Activated B cell treated with CpG ODN at 0.5 μM for 24 hours (primary cell): ENCODE measurements around the gene CKM. TPM values are rescaled to one million over a fixed set of nuclear protein-coding genes. Genes with fewer than 3 reads are reported as not detected.

Source experiments
- ATAC-seq: fragments of 200-7000 bp; cut with Tn5 transposase; one replicate; pipeline ENCODE4 v1.10.0; 2021; ENCODE audit warnings: low read depth, mild to moderate bottlenecking, moderate library complexity
- CTCF ChIA-PET: fragments of 350-600 bp; sonication (Branson Sonifier 250); formaldehyde crosslinking; loops from one replicate; lab custom pipeline; 2021; ENCODE audit warnings: antibody characterized with exemption; lab: Charles Lee
- POLR2A ChIA-PET: fragments of 350-600 bp; sonication (Branson Sonifier 250); formaldehyde crosslinking; loops from one replicate; lab custom pipeline; 2021; ENCODE audit warnings: antibody characterized with exemption; lab: Charles Lee
- DNase-seq: peaks from one replicate; pipeline ENCODE4 v3.0.0; 2022
- H3K27ac Mint-ChIP-seq: one replicate; pipeline ENCODE4 v1.8.0; 2020; ENCODE audit warnings: mixed read lengths
- H3K27me3 Mint-ChIP-seq: one replicate; pipeline ENCODE4 v1.8.0; 2021; ENCODE audit warnings: mixed read lengths
- H3K36me3 Mint-ChIP-seq: one replicate; pipeline ENCODE4 v1.8.0; 2021; ENCODE audit warnings: low read depth, mixed read lengths
- H3K4me1 Mint-ChIP-seq: one replicate; pipeline ENCODE4 v1.8.0; 2021; ENCODE audit warnings: mixed read lengths
- H3K4me3 Mint-ChIP-seq: one replicate; pipeline ENCODE4 v1.8.0; 2020; ENCODE audit warnings: mild to moderate bottlenecking, mixed read lengths
- H3K9me3 Mint-ChIP-seq: one replicate; pipeline ENCODE4 v1.8.0; 2020; ENCODE audit warnings: mixed read lengths
- CTCF ChIP-seq: fragments of 200-600 bp; IDR thresholded peaks from one replicate; pipeline ENCODE4 v1.8.0; 2022; ENCODE audit warnings: antibody characterized with exemption, mild to moderate bottlenecking
- intact Hi-C: fragments of 100-400 bp; cut with micrococcal nuclease; formaldehyde crosslinking; loops from one replicate; pipeline ENCODE4 v1.15.1; 2024
- total RNA-seq: library from RNA; stranded (reverse); gene quantifications from 2 replicates; pipeline ENCODE4 v1.2.3, GENCODE V29; 2022

CKM gene
- total RNA-seq, 1 donor from 2014 or later, result not detected

DNA sequence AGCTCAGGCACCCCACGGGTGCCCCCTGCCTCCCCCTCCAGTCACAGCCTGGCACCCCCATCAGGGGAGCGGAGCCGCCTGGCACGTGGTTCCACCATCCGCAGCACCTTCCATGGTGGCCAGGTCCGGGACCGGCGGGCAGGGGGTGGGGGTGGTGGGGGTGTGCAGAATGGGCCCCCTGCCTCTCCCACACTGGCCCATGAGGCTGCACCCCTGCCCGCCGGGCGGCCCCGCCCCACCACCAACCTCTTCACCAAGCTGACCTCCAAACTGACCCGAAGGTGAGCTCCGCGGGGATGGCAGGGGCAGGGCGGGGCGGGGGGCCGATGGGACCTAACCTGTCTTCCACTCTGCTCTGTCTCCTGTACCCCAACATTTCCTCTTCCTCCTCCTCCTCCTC lies 25.0 kb downstream of the CKM start:
- ChIA-PET POLR2A (no interaction called here), CTCF (no interaction called here)
- intact Hi-C loops, result no loop called here
- H3K36me3 Mint-ChIP-seq, result peaks cover 58% of the 10 kb centered on the region
- H3K4me3 Mint-ChIP-seq, result no peak overlapping the region
- no peak for TF ChIP-seq CTCF
- H3K27ac Mint-ChIP-seq, result no peak overlapping the region
- no peaks in the 10 kb centered on the region for H3K4me1 Mint-ChIP-seq
- no peaks in the 10 kb centered on the region for H3K27me3 Mint-ChIP-seq
- ATAC-seq, result no peak
- H3K9me3 Mint-ChIP-seq, result peaks cover 3% of the 10 kb centered on the region
- DNase-seq, result no peak

GRCh38 chr19:45296355-45296754 lies 26.3 kb downstream of the CKM start:
- H3K27me3 Mint-ChIP-seq, result no peaks in the 10 kb centered on the region
- no peak overlapping the region for H3K27ac Mint-ChIP-seq
- no peak for DNase-seq
- peaks cover 8% of the 10 kb centered on the region for H3K9me3 Mint-ChIP-seq
- intact Hi-C loops, result no loop called here
- H3K4me3 Mint-ChIP-seq, result no peak overlapping the region
- CTCF ChIA-PET, result no interaction called here
- no peak for TF ChIP-seq CTCF
- no peak for ATAC-seq
- peaks cover 66% of the 10 kb centered on the region for H3K36me3 Mint-ChIP-seq
- H3K4me1 Mint-ChIP-seq, result no peaks in the 10 kb centered on the region
- POLR2A ChIA-PET, result no interaction called here

GRCh38 chr19:45295873-45296272 lies 26.8 kb downstream of the CKM start:
- peaks cover 8% of the 10 kb centered on the region for H3K9me3 Mint-ChIP-seq
- CTCF ChIA-PET, result no interaction called here
- H3K4me3 Mint-ChIP-seq, result no peak overlapping the region
- no peak for TF ChIP-seq CTCF
- H3K36me3 Mint-ChIP-seq, result peaks cover 68% of the 10 kb centered on the region
- ATAC-seq, result no peak
- POLR2A ChIA-PET, result no interaction called here
- no peaks in the 10 kb centered on the region for H3K4me1 Mint-ChIP-seq
- DNase-seq, result no peak
- intact Hi-C loops, result no loop called here
- H3K27ac Mint-ChIP-seq, result no peak overlapping the region
- H3K27me3 Mint-ChIP-seq, result no peaks in the 10 kb centered on the region

GRCh38 chr19:45294291-45295029 lies 28.2 kb downstream of the CKM start:
- Mint-ChIP-seq H3K27ac (no peak overlapping the region), H3K9me3 (peaks cover 8% of the 10 kb centered on the region), H3K36me3 (peaks cover 65% of the 10 kb centered on the region), H3K4me3 (no peak overlapping the region), H3K27me3 (no peaks in the 10 kb centered on the region), H3K4me1 (no peaks in the 10 kb centered on the region)
- intact Hi-C loops, result no loop called here
- TF ChIP-seq CTCF, result no peak
- no peak for DNase-seq
- ChIA-PET POLR2A (no interaction called here), CTCF (no interaction called here)
- no peak for ATAC-seq

- Mint-ChIP-seq H3K27ac (no peak overlapping the region), H3K4me3 (no peak overlapping the region), H3K9me3 (peaks cover 8% of the 10 kb centered on the region), H3K36me3 (peaks cover 62% of the 10 kb centered on the region), H3K4me1 (no peaks in the 10 kb centered on the region), H3K27me3 (no peaks in the 10 kb centered on the region)
- DNase-seq (no peak), ATAC-seq (no peak)
- intact Hi-C loops, result no loop called here
- ChIA-PET CTCF (no interaction called here), POLR2A (no interaction called here)
- TF ChIP-seq CTCF, result no peak
These were observed 29.0 kb downstream of the CKM start for GRCh38 chr19:45293682-45294081.
